Left ventricle myocardium inferior (tissue), 1 donor: ENCODE data around the gene POMP. TPM values are rescaled to one million over a fixed set of nuclear protein-coding genes. Genes with fewer than 3 reads are reported as not detected.

ENCODE experiments used
- DNase-seq: peaks from one replicate; pipeline ENCODE4 v3.0.0-alpha.2; 2020
- H3K27ac ChIP-seq: fragments of 200-600 bp; replicated peaks from 2 replicates; pipeline ENCODE4 v1.8.0; 2021
- H3K27me3 ChIP-seq: fragments of 200-600 bp; 2 replicates; pipeline ENCODE4 v1.8.0; 2021; ENCODE audit warnings: low read depth
- H3K36me3 ChIP-seq: fragments of 200-600 bp; 2 replicates; pipeline ENCODE4 v1.8.0; 2021
- H3K4me1 ChIP-seq: fragments of 200-600 bp; 2 replicates; pipeline ENCODE4 v1.8.0; 2021
- H3K4me3 ChIP-seq: fragments of 200-600 bp; 2 replicates; pipeline ENCODE4 v1.8.0; 2021; ENCODE audit warnings: mild to moderate bottlenecking, moderate library complexity
- H3K9me3 ChIP-seq: fragments of 200-600 bp; replicated peaks from 2 replicates; pipeline ENCODE4 v1.8.0; 2021
- CTCF ChIP-seq: fragments of 200-600 bp; IDR thresholded peaks from 2 replicates; pipeline ENCODE4 v1.8.0; 2021; ENCODE audit warnings: antibody characterized with exemption, mild to moderate bottlenecking, borderline replicate concordance
- intact Hi-C: fragments of 100-400 bp; cut with micrococcal nuclease; formaldehyde crosslinking; loops from one replicate; pipeline ENCODE4 v1.11.0; 2022
- total RNA-seq: library from RNA; stranded (reverse); fragmentation: NEBNext Ultra II Directional; extraction: Animal tissue kit (Norgen Biotek cat#: 25700); gene quantifications from one replicate; pipeline ENCODE4 v1.2.1, GENCODE V29; 2021
- donor health status: DM: no; HTN: yes; CAD: no; lungs with severe emphysema.

Gene POMP
- total RNA-seq, 1 donor from 2014 or later, result 101 TPM

- H3K27me3 ChIP-seq, result no peaks in the 10 kb centered on the region
- H3K36me3 ChIP-seq, result no peaks in the 10 kb centered on the region
- intact Hi-C loops, result loop anchor here (5.0 to 10.0 kb wide), 2 partner anchors 144 to 316 kb away; partner anchors contain the start of gene FLT1
- no peak for TF ChIP-seq CTCF
- H3K4me1 ChIP-seq, result peaks cover 36% of the 10 kb centered on the region
- H3K27ac ChIP-seq, result peak overlapping the region; percentile 59
- H3K9me3 ChIP-seq, result no peaks in the 10 kb centered on the region
- no peak for DNase-seq
- no peak overlapping the region for H3K4me3 ChIP-seq
Observed at GRCh38 chr13:28638756-28639155, 20.2 kb upstream of the POMP start.

GRCh38 chr13:28640861-28641599 lies 17.9 kb upstream of the POMP start:
- H3K27ac ChIP-seq, result peak overlapping the region; percentile 83
- H3K4me1 ChIP-seq, result peaks cover 36% of the 10 kb centered on the region
- no peak for TF ChIP-seq CTCF
- intact Hi-C loops, result no loop called here
- H3K27me3 ChIP-seq, result no peaks in the 10 kb centered on the region
- no peaks in the 10 kb centered on the region for H3K36me3 ChIP-seq
- H3K9me3 ChIP-seq, result no peaks in the 10 kb centered on the region
- H3K4me3 ChIP-seq, result no peak overlapping the region
- no peak for DNase-seq

- no peak overlapping the region for H3K4me3 ChIP-seq
- no peaks in the 10 kb centered on the region for H3K36me3 ChIP-seq
- intact Hi-C loops, result no loop called here
- no peaks in the 10 kb centered on the region for H3K27me3 ChIP-seq
- peak overlapping the region; percentile 83 for H3K27ac ChIP-seq
- peaks cover 36% of the 10 kb centered on the region for H3K4me1 ChIP-seq
- no peak for DNase-seq
- no peaks in the 10 kb centered on the region for H3K9me3 ChIP-seq
- TF ChIP-seq CTCF, result no peak
Observed at GRCh38 chr13:28641600-28641926, 17.4 kb upstream of the POMP start.

- Histone ChIP-seq H3K36me3 (no peaks in the 10 kb centered on the region), H3K4me1 (peaks cover 17% of the 10 kb centered on the region), H3K9me3 (no peaks in the 10 kb centered on the region), H3K27ac (no peak overlapping the region), H3K27me3 (no peaks in the 10 kb centered on the region), H3K4me3 (no peak overlapping the region)
- intact Hi-C loops, result no loop called here
- DNase-seq, result no peak
- TF ChIP-seq CTCF, result no peak
Observed at GRCh38 chr13:28650284-28650683, 8.6 kb upstream of the POMP start.

GRCh38 chr13:28651810-28652401 lies 7.0 kb upstream of the POMP start:
- Histone ChIP-seq H3K36me3 (no peaks in the 10 kb centered on the region), H3K9me3 (no peaks in the 10 kb centered on the region), H3K4me3 (no peak overlapping the region), H3K27ac (no peak overlapping the region), H3K4me1 (peaks cover 29% of the 10 kb centered on the region), H3K27me3 (no peaks in the 10 kb centered on the region)
- no peak for DNase-seq
- no peak for TF ChIP-seq CTCF
- intact Hi-C loops, result no loop called here
